H1 (cell line): Measurements from ENCODE around the gene KCNMA1. TPM values are rescaled to one million over a fixed set of nuclear protein-coding genes. Genes with fewer than 3 reads are reported as not detected.

ENCODE experiments used
- CTCF ChIA-PET: fragments of 300-600 bp; sonication (Branson Sonifier 250); formaldehyde crosslinking; loops from one replicate; lab custom pipeline; 2021; ENCODE audit not compliant: partially characterized antibody; lab: Charles Lee
- POLR2A ChIA-PET: fragments of 300-600 bp; sonication (Branson Sonifier 250); formaldehyde crosslinking; loops from one replicate; lab custom pipeline; 2021; ENCODE audit warnings: inconsistent platforms; ENCODE audit not compliant: partially characterized antibody; lab: Charles Lee
- DNase-seq, 2 experiments: peaks; one replicate each; pipeline versions ENCODE4 v3.0.0 to v3.0.0-alpha.2; 2010 to 2022; ENCODE audit warnings: low spot score in 2 of 2, low read depth in 1 of 2, mixed read lengths in 1 of 2
- FAIRE-seq: peaks from 2 replicates; lab custom pipeline; 2011; peaks lifted over from hg19 to GRCh38; lab: Jason Lieb, UNC
- H2AFZ ChIP-seq: 2 replicates; pipeline ENCODE4 v1.8.1; 2012; ENCODE audit warnings: low read length, inconsistent platforms
- H2AK5ac ChIP-seq: 2 replicates; pipeline ENCODE4 v1.6.1; 2013; ENCODE audit warnings: low read depth, low read length
- H2BK120ac ChIP-seq: replicated peaks from 2 replicates; pipeline ENCODE3; 2013; ENCODE audit warnings: low read depth, low read length, inconsistent platforms
- H2BK12ac ChIP-seq: 2 replicates; pipeline ENCODE4 v1.6.1; 2013; ENCODE audit warnings: low read depth, low read length
- H2BK15ac ChIP-seq: 2 replicates; pipeline ENCODE4 v1.6.1; 2013; ENCODE audit warnings: low read length
- H2BK20ac ChIP-seq: 2 replicates; pipeline ENCODE4 v1.6.1; 2013; ENCODE audit warnings: low read length
- H2BK5ac ChIP-seq: 2 replicates; pipeline ENCODE4 v1.6.1; 2013; ENCODE audit warnings: low read depth, low read length
- H3K14ac ChIP-seq: 2 replicates; pipeline ENCODE4 v1.6.1; 2013; ENCODE audit warnings: inconsistent platforms; ENCODE audit not compliant: insufficient read length
- H3K18ac ChIP-seq: 2 replicates; pipeline ENCODE4 v1.6.1; 2013; ENCODE audit warnings: low read length; ENCODE audit errors: extremely low read depth
- H3K23ac ChIP-seq: 2 replicates; pipeline ENCODE4 v1.6.1; 2013; ENCODE audit warnings: inconsistent platforms; ENCODE audit not compliant: insufficient read length
- H3K23me2 ChIP-seq: 2 replicates; pipeline ENCODE4 v1.6.1; 2013; ENCODE audit warnings: low read depth, low read length
- H3K27ac ChIP-seq: 2 replicates; pipeline ENCODE4 v1.6.1; 2011; ENCODE audit warnings: low read depth, low read length, inconsistent platforms
- H3K27me3 ChIP-seq, 4 experiments: replicated peaks in 1 of 4; 1 replicate in 1 of 4; 2 replicates in 3 of 4; pipeline versions ENCODE4 v1.6.1 to v1.8.1; 2011 to 2013; ENCODE audit warnings: low read length in 3 of 4, mild to moderate bottlenecking in 3 of 4, inconsistent platforms in 2 of 4, mixed read lengths in 2 of 4, moderate library complexity in 1 of 4; ENCODE audit not compliant: control insufficient read depth in 3 of 4, insufficient read depth in 3 of 4; ENCODE audit errors: extremely low read depth in 1 of 4
- H3K36me3 ChIP-seq, 4 experiments: 2 replicates each; pipeline versions ENCODE4 v1.6.1 to v1.8.1; 2011 to 2013; ENCODE audit warnings: mild to moderate bottlenecking in 4 of 4, low read length in 3 of 4, moderate library complexity in 2 of 4, control low read depth in 1 of 4, inconsistent platforms in 1 of 4; ENCODE audit not compliant: insufficient read depth in 4 of 4, control insufficient read depth in 2 of 4
- H3K4ac ChIP-seq: replicated peaks from 2 replicates; pipeline ENCODE3; 2013; ENCODE audit warnings: low read length, low read depth, mixed read lengths, inconsistent platforms; ENCODE audit not compliant: insufficient read length
- H3K4me1 ChIP-seq, 4 experiments: replicated peaks in 1 of 4; 1 replicate in 1 of 4; 2 replicates in 3 of 4; pipeline versions ENCODE4 v1.6.1 to v1.8.1; 2011 to 2013; ENCODE audit warnings: low read length in 3 of 4, inconsistent platforms in 2 of 4, mixed read lengths in 1 of 4; ENCODE audit not compliant: insufficient read depth in 4 of 4, control insufficient read depth in 3 of 4
- H3K4me2 ChIP-seq, 2 experiments: 2 replicates each; pipeline versions ENCODE4 v1.6.1 to v1.8.1; 2011 to 2013; ENCODE audit warnings: low read depth in 2 of 2, low read length in 2 of 2, control low read depth in 1 of 2, inconsistent platforms in 1 of 2, mild to moderate bottlenecking in 1 of 2; ENCODE audit not compliant: insufficient read depth in 1 of 2
- H3K4me3 ChIP-seq, 4 experiments: fragments of 200-600, 300-600 bp in 1 of 4; sonication (generic), shearing (Covaris generic), sonication (Bioruptor Twin) in 1 of 4; 2 replicates each; pipeline versions ENCODE4 v1.5.1 to v1.8.1; 2011 to 2016; ENCODE audit warnings: low read length in 4 of 4, low read depth in 3 of 4, control low read depth in 2 of 4, inconsistent platforms in 2 of 4, mild to moderate bottlenecking in 2 of 4, mixed read lengths in 1 of 4, moderate library complexity in 1 of 4; ENCODE audit not compliant: insufficient read depth in 2 of 4; ENCODE audit errors: extremely low read depth in 1 of 4
- H3K56ac ChIP-seq: replicated peaks from 2 replicates; pipeline ENCODE3; 2013; ENCODE audit warnings: low read depth, mild to moderate bottlenecking, mixed read lengths, low read length, inconsistent platforms; ENCODE audit not compliant: insufficient read length
- H3K79me1 ChIP-seq: 2 replicates; pipeline ENCODE4 v1.6.1; 2013; ENCODE audit warnings: low read depth, low read length, control low read depth
- H3K79me2 ChIP-seq, 2 experiments: 2 replicates each; pipeline versions ENCODE4 v1.6.1 to v1.8.1; 2012 to 2013; ENCODE audit warnings: low read length in 2 of 2, mild to moderate bottlenecking in 2 of 2, inconsistent platforms in 1 of 2; ENCODE audit not compliant: insufficient read depth in 2 of 2, control insufficient read depth in 1 of 2
- H3K9ac ChIP-seq, 4 experiments: replicated peaks in 1 of 4; 1 replicate in 1 of 4; 2 replicates in 3 of 4; pipeline versions ENCODE4 v1.6.1 to v1.8.1; 2011 to 2013; ENCODE audit warnings: low read depth in 3 of 4, low read length in 3 of 4, control low read depth in 2 of 4, mild to moderate bottlenecking in 2 of 4, moderate library complexity in 2 of 4, inconsistent platforms in 1 of 4; ENCODE audit errors: extremely low read depth in 1 of 4
- H3K9me3 ChIP-seq, 2 experiments: 2 replicates each; pipeline versions ENCODE4 v1.6.1 to v1.8.1; 2012 to 2013; ENCODE audit warnings: mild to moderate bottlenecking in 2 of 2, moderate library complexity in 2 of 2, control low read depth in 1 of 2, inconsistent platforms in 1 of 2, low read depth in 1 of 2, low read length in 1 of 2, mixed read lengths in 1 of 2; ENCODE audit not compliant: insufficient read depth in 2 of 2
- H4K20me1 ChIP-seq, 2 experiments: replicated peaks in 1 of 2; 2 replicates each; pipeline versions ENCODE3 to v1.8.1; 2011 to 2013; ENCODE audit warnings: inconsistent platforms in 2 of 2, low read length in 2 of 2, mild to moderate bottlenecking in 1 of 2; ENCODE audit not compliant: insufficient read depth in 2 of 2, control insufficient read depth in 1 of 2
- H4K5ac ChIP-seq: 2 replicates; pipeline ENCODE4 v1.6.1; 2013; ENCODE audit warnings: low read length, low read depth, mixed read lengths, inconsistent platforms; ENCODE audit not compliant: insufficient read length
- H4K8ac ChIP-seq: 2 replicates; pipeline ENCODE4 v1.8.0; 2013; ENCODE audit warnings: mild to moderate bottlenecking, moderate library complexity, low read length, inconsistent platforms; ENCODE audit not compliant: insufficient read depth; ENCODE audit errors: extremely low read depth
- H4K91ac ChIP-seq: replicated peaks from 2 replicates; pipeline ENCODE3; 2013; ENCODE audit warnings: low read length, mixed read lengths, inconsistent platforms; ENCODE audit not compliant: insufficient read length
- CEBPB ChIP-seq: IDR thresholded peaks from 2 replicates; pipeline ENCODE4 v1.6.1; 2012; ENCODE audit warnings: low read depth, low read length
- CTCF ChIP-seq, 3 experiments: IDR thresholded peaks; 1 replicate in 2 of 3; 2 replicates in 1 of 3; pipeline versions ENCODE4 v1.5.1 to v1.6.1; 2011; ENCODE audit warnings: low read length in 3 of 3, mild to moderate bottlenecking in 3 of 3, inconsistent platforms in 2 of 3, low read depth in 1 of 3, moderate library complexity in 1 of 3; ENCODE audit not compliant: insufficient read depth in 1 of 3; ENCODE audit errors: control extremely low read depth in 1 of 3
- POLR2AphosphoS5 ChIP-seq: IDR thresholded peaks from 2 replicates; pipeline ENCODE4 v1.6.1; 2011; ENCODE audit warnings: low read depth, low read length
- SIX5 ChIP-seq: IDR thresholded peaks from 2 replicates; pipeline ENCODE4 v1.6.1; 2011; ENCODE audit warnings: mild to moderate bottlenecking, low read depth, low read length
- SUZ12 ChIP-seq: fragments of 200-600 bp; sonication (generic); IDR thresholded peaks from 2 replicates; pipeline ENCODE4 v1.6.1; 2012; ENCODE audit warnings: mild to moderate bottlenecking, inconsistent platforms, low read length, moderate library complexity, mixed read lengths
- TCF12 ChIP-seq: IDR thresholded peaks from 2 replicates; pipeline ENCODE4 v1.6.1; 2011; ENCODE audit warnings: low read depth, mild to moderate bottlenecking, low read length
- WGBS, 2 experiments: shearing (Covaris generic) in 1 of 2; methylation state at CpG; one replicate each; pipeline versions ENCODE4 v1.1.6 to v1.1.7; 2013 to 2015; ENCODE audit warnings: low lambda C conversion rate in 2 of 2, mixed read lengths in 2 of 2, inconsistent platforms in 1 of 2, low coverage in 1 of 2, missing lambda C conversion rate in 1 of 2; ENCODE audit not compliant: insufficient replicate concordance in 2 of 2, insufficient coverage in 1 of 2, insufficient read length in 1 of 2; ENCODE audit errors: extremely low coverage in 1 of 2, missing lambda C conversion rate in 1 of 2; 5-methylcytosine and 5-hydroxymethylcytosine counted together
- polyA plus RNA-seq, 7 experiments: library from polyadenylated mRNA; depleted of rRNA in 3 of 7; stranded (reverse) in 5 of 7; unstranded in 2 of 7; fragments of >200 nt in 5 of 7; fragments of 200-250 nt in 2 of 7; gene quantifications; 1 replicate in 5 of 7; 2 replicates in 1 of 7; 4 replicates in 1 of 7; pipeline versions ENCODE4 v1.2.1 to v1.2.3, GENCODE V29; 2011 to 2013; ENCODE audit warnings: missing spikeins in 2 of 7, mixed read lengths in 2 of 7
- total RNA-seq: library from RNA; stranded (reverse); fragmentation: NEBNext Ultra II Directional; extraction: Animal tissue kit (Norgen Biotek cat#: 25700); gene quantifications from 2 replicates; pipeline ENCODE4 v1.2.1, GENCODE V29; 2021

KCNMA1 gene
- total and polyA plus RNA-seq, 2 of the 8 experiments (the other 6 are each of a cell fraction or from before 2014, with no cell fraction given): 10.2 to 11.1 TPM

GRCh38 chr10:77028042-77028441, 609.6 kb downstream of the KCNMA1 start:
- no peak overlapping the region for H3K56ac ChIP-seq
- no peaks in the 10 kb centered on the region for H3K23me2 ChIP-seq
- POLR2A ChIA-PET: no interaction called here
- no peak overlapping the region for H3K9ac ChIP-seq
- no peak for TF ChIP-seq SUZ12
- TF ChIP-seq CTCF (IDR thresholded peaks at IDR 0.05; ENCODE audit: control extremely low read depth in 1 of 3, insufficient read depth in 1 of 3, low read depth in 1 of 3, low read length in 3 of 3): no peak
- TF ChIP-seq CEBPB: no peak
- TF ChIP-seq SIX5: no peak
- no peak for TF ChIP-seq POLR2AphosphoS5
- no peak for TF ChIP-seq TCF12
- DNase-seq (no peak), FAIRE-seq (no peak)
- H2BK20ac ChIP-seq: no peak overlapping the region
- no peak overlapping the region for H3K4me2 ChIP-seq
- no peak overlapping the region for H3K14ac ChIP-seq
- no peaks in the 10 kb centered on the region for H3K4me1 ChIP-seq
- H2BK5ac ChIP-seq: no peak overlapping the region
- no peak overlapping the region for H3K23ac ChIP-seq
- no peaks in the 10 kb centered on the region for H3K36me3 ChIP-seq
- no peaks in the 10 kb centered on the region for H3K79me1 ChIP-seq
- H2BK12ac ChIP-seq: no peak overlapping the region
- H2BK120ac ChIP-seq: no peak overlapping the region
- no peak overlapping the region for H3K18ac ChIP-seq
- no peak overlapping the region for H2BK15ac ChIP-seq
- peaks cover 0 to 1% of the 10 kb centered on the region in 2 experiments for H4K20me1 ChIP-seq
- no peaks in the 10 kb centered on the region for H3K79me2 ChIP-seq
- no peak overlapping the region for H3K4ac ChIP-seq
- H2AFZ ChIP-seq: no peak overlapping the region
- H2AK5ac ChIP-seq: no peak overlapping the region
- H4K8ac ChIP-seq: no peak overlapping the region
- H3K4me3 ChIP-seq: no peak overlapping the region
- no peak overlapping the region for H3K27ac ChIP-seq
- H4K5ac ChIP-seq: no peak overlapping the region
- 89% methylated on average over 6 of the region's 6 CpGs; no CpG with 5 or more reads in 1 of the 2 experiments for WGBS, 2 experiments
- no peaks in the 10 kb centered on the region for H3K27me3 ChIP-seq
- CTCF ChIA-PET: interaction anchor here (1.3 to 4.7 kb wide), 3 partner anchors 9 to 83 kb away, joined by 3 to 48 read pairs (median 4); no protein-coding TSS in a partner anchor
- no peaks in the 10 kb centered on the region for H3K9me3 ChIP-seq
- H4K91ac ChIP-seq: no peak overlapping the region
